HepG2 (cell line): ENCODE data around the gene FOSL2. TPM values are rescaled to one million over a fixed set of nuclear protein-coding genes. Genes with fewer than 3 reads are reported as not detected.

Experiments used
- ATAC-seq: fragments of 200-7000 bp; cut with Tn5 transposase; 3 replicates; pipeline ENCODE4 v1.9.1; 2020; ENCODE audit warnings: mild to moderate bottlenecking, moderate library complexity
- BruUV-seq: library from RNA; stranded (reverse); fragments of 400-500 nt; replicated peaks from 2 replicates; lab custom pipeline; 2021; lab: Mats Ljungman, UMichigan
- CTCF ChIA-PET: fragments of 300-600 bp; formaldehyde crosslinking; extraction: SDS; loops from one replicate; lab custom pipeline; 2021; ENCODE audit warnings: low total read pairs, inconsistent platforms, low intra/inter-chr PET ratio; lab: Yijun Ruan, JAX
- POLR2A ChIA-PET: fragments of 350-600 bp; sonication (Branson Sonifier 250); formaldehyde crosslinking; loops from one replicate; lab custom pipeline; 2020; ENCODE audit warnings: antibody characterized with exemption, inconsistent platforms; lab: Yijun Ruan, JAX
- DNase-seq: peaks from one replicate; pipeline ENCODE4 v3.0.0-alpha.2; 2015; ENCODE audit warnings: low spot score
- FAIRE-seq: peaks from 3 replicates; lab custom pipeline; 2011; peaks lifted over from hg19 to GRCh38; lab: Jason Lieb, UNC
- H2AFZ ChIP-seq: one replicate; pipeline ENCODE4 v1.6.1; 2011; ENCODE audit warnings: low read length, inconsistent platforms
- H3K27ac ChIP-seq: fragments of 300-600 bp; 3 replicates; pipeline ENCODE4 v1.8.0; 2011; ENCODE audit warnings: mixed run types, mild to moderate bottlenecking, mixed read lengths, low read length, inconsistent platforms; ENCODE audit not compliant: insufficient read depth; ENCODE audit errors: extremely low read length
- H3K27me3 ChIP-seq, 2 experiments: fragments of 200-600 bp in 1 of 2; 2 replicates in 1 of 2; 3 replicates in 1 of 2; pipeline versions ENCODE4 v1.6.0 to v1.8.0; 2011; ENCODE audit warnings: low read length in 2 of 2, mild to moderate bottlenecking in 2 of 2, moderate library complexity in 2 of 2, inconsistent platforms in 1 of 2; ENCODE audit not compliant: insufficient read depth in 2 of 2, control insufficient read depth in 1 of 2
- H3K36me3 ChIP-seq, 2 experiments: fragments of 200-600 bp in 1 of 2; replicated peaks in 1 of 2; 2 replicates in 1 of 2; 3 replicates in 1 of 2; pipeline versions ENCODE4 v1.5.1 to v1.8.0; 2011; ENCODE audit warnings: low read length in 2 of 2, inconsistent platforms in 1 of 2; ENCODE audit not compliant: insufficient read depth in 2 of 2, control insufficient read depth in 1 of 2
- H3K4me1 ChIP-seq: 2 replicates; pipeline ENCODE4 v1.5.1; 2012; ENCODE audit warnings: low read length, inconsistent platforms; ENCODE audit not compliant: insufficient read depth
- H3K4me2 ChIP-seq: 2 replicates; pipeline ENCODE4 v1.6.0; 2011; ENCODE audit warnings: low read depth, low read length, inconsistent platforms
- H3K4me3 ChIP-seq, 3 experiments: fragments of 200-600 bp in 1 of 3; sonication (generic), shearing (Covaris generic) in 1 of 3; replicated peaks in 1 of 3; 2 replicates each; pipeline ENCODE4 v1.5.1; 2011 to 2016; ENCODE audit warnings: low read length in 3 of 3, inconsistent platforms in 2 of 3, low read depth in 2 of 3, mild to moderate bottlenecking in 2 of 3, control low read depth in 1 of 3, mixed read lengths in 1 of 3; ENCODE audit not compliant: insufficient read depth in 1 of 3
- H3K79me2 ChIP-seq: one replicate; pipeline ENCODE4 v1.6.1; 2011; ENCODE audit warnings: low read length, inconsistent platforms; ENCODE audit not compliant: insufficient read depth
- H3K9ac ChIP-seq: 2 replicates; pipeline ENCODE4 v1.6.0; 2011; ENCODE audit warnings: mild to moderate bottlenecking, low read depth, low read length, inconsistent platforms; ENCODE audit not compliant: insufficient read depth
- H3K9me3 ChIP-seq: 2 replicates; pipeline ENCODE4 v1.5.1; 2012; ENCODE audit warnings: mild to moderate bottlenecking, low read length
- H4K20me1 ChIP-seq: 2 replicates; pipeline ENCODE4 v1.6.0; 2011; ENCODE audit warnings: inconsistent platforms, mild to moderate bottlenecking, low read length, moderate library complexity; ENCODE audit not compliant: insufficient read depth
- AKAP8 ChIP-seq: sonication (generic); formaldehyde crosslinking; IDR thresholded peaks from 2 replicates; pipeline ENCODE4 v1.5.1; 2020; ENCODE audit warnings: mild to moderate bottlenecking, missing genetic modification reagents
- CHD2 ChIP-seq: IDR thresholded peaks from 2 replicates; pipeline ENCODE4 v1.6.1; 2011; ENCODE audit warnings: low read depth, low read length, improper control_type of control experiment
- CREB1 ChIP-seq, 2 experiments: fragments of 450-650 bp in 1 of 2; IDR thresholded peaks; 2 replicates each; pipeline ENCODE4 v1.6.1; 2016 to 2017; ENCODE audit warnings: control low read depth in 1 of 2, mild to moderate bottlenecking in 1 of 2, missing compliant biosample characterization in 1 of 2, missing genetic modification characterization in 1 of 2
- EHMT2 ChIP-seq: fragments of 200-600 bp; sonication (generic); IDR thresholded peaks from 2 replicates; pipeline ENCODE4 v1.7.0; 2017; ENCODE audit warnings: antibody characterized with exemption, low read depth, low read length, borderline replicate concordance
- GATAD2A ChIP-seq: IDR thresholded peaks from 2 replicates; pipeline ENCODE4 v1.6.1; 2016
- HIVEP1 ChIP-seq: sonication (generic); formaldehyde crosslinking; IDR thresholded peaks from 2 replicates; pipeline ENCODE4 v1.4.0; 2020; ENCODE audit warnings: mild to moderate bottlenecking, missing genetic modification reagents
- KLF12 ChIP-seq: sonication (generic); formaldehyde crosslinking; IDR thresholded peaks from 2 replicates; pipeline ENCODE4 v1.4.0; 2020; ENCODE audit warnings: missing genetic modification reagents, borderline replicate concordance
- LCORL ChIP-seq, 2 experiments: fragments of 450-650 bp in 1 of 2; sonication (generic) in 1 of 2; formaldehyde crosslinking in 1 of 2; IDR thresholded peaks; 2 replicates each; pipeline versions ENCODE4 v1.5.0 to v1.6.1; 2017 to 2020; ENCODE audit warnings: antibody characterized with exemption in 1 of 2, missing genetic modification reagents in 1 of 2
- PHB2 ChIP-seq: fragments of 450-650 bp; IDR thresholded peaks from 2 replicates; pipeline ENCODE4 v1.6.1; 2018; ENCODE audit not compliant: partially characterized antibody
- PLRG1 ChIP-seq: fragments of 450-650 bp; conservative IDR thresholded peaks from 2 replicates; pipeline ENCODE4 v1.6.1; 2016
- POGZ ChIP-seq: sonication (generic); formaldehyde crosslinking; IDR thresholded peaks from 2 replicates; pipeline ENCODE4 v1.4.0; 2020; ENCODE audit warnings: mild to moderate bottlenecking, missing genetic modification reagents
- RBFOX2 ChIP-seq: fragments of 200-400 bp; formaldehyde crosslinking; IDR thresholded peaks from 2 replicates; pipeline ENCODE4 v1.6.1; 2017; ENCODE audit warnings: low read depth, mild to moderate bottlenecking, low read length
- RELA ChIP-seq: sonication (generic); formaldehyde crosslinking; IDR thresholded peaks from 2 replicates; pipeline ENCODE4 v1.4.0; 2020; ENCODE audit warnings: missing genetic modification reagents
- SIN3B ChIP-seq: fragments of 150-350 bp; IDR thresholded peaks from 2 replicates; pipeline ENCODE4 v1.6.1; 2014; ENCODE audit warnings: low read length
- ZFY ChIP-seq: sonication (generic); formaldehyde crosslinking; IDR thresholded peaks from 2 replicates; pipeline ENCODE4 v1.4.0; 2020; ENCODE audit warnings: missing genetic modification reagents
- ZNF225 ChIP-seq: sonication (generic); formaldehyde crosslinking; IDR thresholded peaks from 2 replicates; pipeline ENCODE4 v1.4.0; 2020; ENCODE audit warnings: mild to moderate bottlenecking, missing genetic modification reagents
- ZNF34 ChIP-seq: sonication (generic); formaldehyde crosslinking; IDR thresholded peaks from 2 replicates; pipeline ENCODE4 v1.4.0; 2020; ENCODE audit warnings: mild to moderate bottlenecking, missing genetic modification reagents, borderline replicate concordance
- ZNF484 ChIP-seq: sonication (generic); formaldehyde crosslinking; IDR thresholded peaks from 2 replicates; pipeline ENCODE4 v1.5.1; 2020; ENCODE audit warnings: mild to moderate bottlenecking, low read depth, missing genetic modification reagents, borderline replicate concordance
- ZNF747 ChIP-seq: sonication (generic); formaldehyde crosslinking; IDR thresholded peaks from 2 replicates; pipeline ENCODE4 v1.8.1; 2023; ENCODE audit warnings: missing genetic modification reagents, mild to moderate bottlenecking, borderline replicate concordance
- WGBS: methylation state at CpG from one replicate; pipeline ENCODE4 v1.1.6; 2017; ENCODE audit warnings: low lambda C conversion rate; 5-methylcytosine and 5-hydroxymethylcytosine counted together
- in situ Hi-C: cut with HindIII; loops from 2 replicates; pipeline ENCODE4 v1.10.0; 2017; ENCODE audit warnings: low pct_unique_long_range_greater_than_20kb; ENCODE audit not compliant: extremely low pct_ligation_motif_present
- intact Hi-C: fragments of 100-400 bp; cut with micrococcal nuclease; formaldehyde crosslinking; loops from one replicate; pipeline ENCODE4 v1.10.0; 2022; ENCODE audit not compliant: unreplicated experiment
- polyA plus RNA-seq, 8 experiments: library from polyadenylated mRNA; depleted of rRNA in 3 of 8; stranded (reverse) in 7 of 8; unstranded in 1 of 8; fragments of >200 nt; fragmentation: Illumina TruSeq in 4 of 8; extraction: Trizol in 4 of 8; gene quantifications; 2 replicates each; pipeline versions ENCODE4 v1.2.1 to v1.2.3, GENCODE V29; 2011 to 2016; ENCODE audit warnings: low read depth in 4 of 8, missing spikeins in 1 of 8, mixed read lengths in 1 of 8; ENCODE audit not compliant: insufficient read depth in 1 of 8
- total RNA-seq, 5 experiments: library from RNA; depleted of rRNA; stranded (reverse); fragments of >200 nt; fragmentation: Illumina TruSeq; extraction: Trizol; gene quantifications; 2 replicates each; pipeline ENCODE4 v1.2.3, GENCODE V29; 2016; ENCODE audit warnings: low read depth in 1 of 5
- TF ChIP-seq, protein P1 (sequence below): sonication (generic); formaldehyde crosslinking; IDR thresholded peaks from 2 replicates; pipeline ENCODE4 v1.5.0; 2020; ENCODE audit warnings: missing genetic modification reagents, mild to moderate bottlenecking, borderline replicate concordance
- TF ChIP-seq, protein P2 (sequence below): sonication (generic); formaldehyde crosslinking; IDR thresholded peaks from 2 replicates; pipeline ENCODE4 v1.8.0; 2022; ENCODE audit warnings: missing genetic modification reagents, mild to moderate bottlenecking, inconsistent platforms, borderline replicate concordance

The FOSL2 gene
- total and polyA plus RNA-seq, 2 of the 13 experiments (the other 11 are each of a cell fraction or from before 2014, with no cell fraction given): 3.4 to 18.1 TPM

- TF ChIP-seq, protein P1, sequence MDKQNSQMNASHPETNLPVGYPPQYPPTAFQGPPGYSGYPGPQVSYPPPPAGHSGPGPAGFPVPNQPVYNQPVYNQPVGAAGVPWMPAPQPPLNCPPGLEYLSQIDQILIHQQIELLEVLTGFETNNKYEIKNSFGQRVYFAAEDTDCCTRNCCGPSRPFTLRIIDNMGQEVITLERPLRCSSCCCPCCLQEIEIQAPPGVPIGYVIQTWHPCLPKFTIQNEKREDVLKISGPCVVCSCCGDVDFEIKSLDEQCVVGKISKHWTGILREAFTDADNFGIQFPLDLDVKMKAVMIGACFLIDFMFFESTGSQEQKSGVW (CRISPR knock-in tag): no peak
- TF ChIP-seq ZNF225: no peak
- no peak for TF ChIP-seq RBFOX2
- no peak for TF ChIP-seq CREB1 (IDR thresholded peaks at IDR 0.05)
- no peak for TF ChIP-seq CREB1 (CRISPR knock-in tag; IDR thresholded peaks at IDR 0.05)
- TF ChIP-seq PLRG1: no peak
- TF ChIP-seq EHMT2: no peak
- TF ChIP-seq, protein P2, sequence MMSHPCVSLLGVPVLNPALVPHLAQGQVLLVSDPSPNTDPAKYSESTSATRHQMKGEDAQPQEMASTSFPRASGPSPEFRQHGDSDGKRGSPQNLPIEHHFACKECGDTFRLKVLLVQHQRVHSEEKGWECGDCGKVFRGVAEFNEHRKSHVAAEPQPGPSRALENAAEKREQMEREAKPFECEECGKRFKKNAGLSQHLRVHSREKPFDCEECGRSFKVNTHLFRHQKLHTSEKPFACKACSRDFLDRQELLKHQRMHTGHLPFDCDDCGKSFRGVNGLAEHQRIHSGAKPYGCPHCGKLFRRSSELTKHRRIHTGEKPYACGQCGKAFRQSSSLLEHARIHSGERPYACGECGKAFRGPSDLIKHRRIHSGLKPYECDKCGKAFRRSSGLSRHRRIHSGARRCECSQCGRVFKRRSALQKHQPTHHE: no peak
- TF ChIP-seq, all 625 proteins: peak for 0
Measured at GRCh38 chr2:28439763-28440162, 47.1 kb downstream of the FOSL2 start (continued).

GRCh38 chr2:28442328-28442727 lies 49.7 kb downstream of the FOSL2 start:
- BruUV-seq: no TSS peak
- Histone ChIP-seq H3K27ac (no peak overlapping the region), H3K79me2 (no peaks in the 10 kb centered on the region), H3K4me2 (no peak overlapping the region), H3K9me3 (no peaks in the 10 kb centered on the region), H3K36me3 (no peaks in the 10 kb centered on the region), H3K27me3 (peaks cover 0 to 18% of the 10 kb centered on the region in 2 experiments; a peak in 2 of 5 replicates), H2AFZ (no peak overlapping the region), H4K20me1 (no peaks in the 10 kb centered on the region), H3K9ac (no peak overlapping the region), H3K4me3 (no peak overlapping the region)
- intact Hi-C loops: no loop called here
- in situ Hi-C loops: no loop called here
- POLR2A ChIA-PET: interaction anchor here (0.7 kb wide), 1 partner anchor 34 kb away, joined by 3 read pairs; no protein-coding TSS in a partner anchor
- no peak for FAIRE-seq
- no peak for DNase-seq
- CTCF ChIA-PET: no interaction called here
- WGBS: 4% methylated on average over 3 of the region's 3 CpGs
- TF ChIP-seq PHB2 (no peak), ZNF747 (CRISPR knock-in tag) (no peak), ZNF484 (CRISPR knock-in tag) (no peak), POGZ (CRISPR knock-in tag) (no peak), LCORL (IDR thresholded peaks at IDR 0.05) (no peak), LCORL (CRISPR knock-in tag; IDR thresholded peaks at IDR 0.05) (no peak), KLF12 (CRISPR knock-in tag) (no peak), ZFY (CRISPR knock-in tag) (no peak), HIVEP1 (CRISPR knock-in tag) (no peak), ZNF34 (CRISPR knock-in tag) (no peak), CHD2 (no peak), SIN3B (no peak), RELA (CRISPR knock-in tag) (no peak), GATAD2A (CRISPR knock-in tag) (no peak), AKAP8 (CRISPR knock-in tag) (no peak)
- TF ChIP-seq, all 625 proteins: peak for 0
- peaks cover 12% of the 10 kb centered on the region for H3K4me1 ChIP-seq
- ATAC-seq: no peak
